H1 (cell line): ENCODE data around the gene CACNB2. TPM values are rescaled to one million over a fixed set of nuclear protein-coding genes. Genes with fewer than 3 reads are reported as not detected.

Source experiments
- CTCF ChIA-PET: fragments of 300-600 bp; sonication (Branson Sonifier 250); formaldehyde crosslinking; loops from one replicate; lab custom pipeline; 2021; ENCODE audit not compliant: partially characterized antibody; lab: Charles Lee
- POLR2A ChIA-PET: fragments of 300-600 bp; sonication (Branson Sonifier 250); formaldehyde crosslinking; loops from one replicate; lab custom pipeline; 2021; ENCODE audit warnings: inconsistent platforms; ENCODE audit not compliant: partially characterized antibody; lab: Charles Lee
- DNase-seq, 2 experiments: peaks; one replicate each; pipeline versions ENCODE4 v3.0.0 to v3.0.0-alpha.2; 2010 to 2022; ENCODE audit warnings: low spot score in 2 of 2, low read depth in 1 of 2, mixed read lengths in 1 of 2
- FAIRE-seq: peaks from 2 replicates; lab custom pipeline; 2011; peaks lifted over from hg19 to GRCh38; lab: Jason Lieb, UNC
- H2AFZ ChIP-seq: 2 replicates; pipeline ENCODE4 v1.8.1; 2012; ENCODE audit warnings: low read length, inconsistent platforms
- H2AK5ac ChIP-seq: 2 replicates; pipeline ENCODE4 v1.6.1; 2013; ENCODE audit warnings: low read depth, low read length
- H2BK120ac ChIP-seq: replicated peaks from 2 replicates; pipeline ENCODE3; 2013; ENCODE audit warnings: low read depth, low read length, inconsistent platforms
- H2BK12ac ChIP-seq: 2 replicates; pipeline ENCODE4 v1.6.1; 2013; ENCODE audit warnings: low read depth, low read length
- H2BK15ac ChIP-seq: 2 replicates; pipeline ENCODE4 v1.6.1; 2013; ENCODE audit warnings: low read length
- H2BK20ac ChIP-seq: 2 replicates; pipeline ENCODE4 v1.6.1; 2013; ENCODE audit warnings: low read length
- H2BK5ac ChIP-seq: 2 replicates; pipeline ENCODE4 v1.6.1; 2013; ENCODE audit warnings: low read depth, low read length
- H3K14ac ChIP-seq: 2 replicates; pipeline ENCODE4 v1.6.1; 2013; ENCODE audit warnings: inconsistent platforms; ENCODE audit not compliant: insufficient read length
- H3K18ac ChIP-seq: 2 replicates; pipeline ENCODE4 v1.6.1; 2013; ENCODE audit warnings: low read length; ENCODE audit errors: extremely low read depth
- H3K23ac ChIP-seq: 2 replicates; pipeline ENCODE4 v1.6.1; 2013; ENCODE audit warnings: inconsistent platforms; ENCODE audit not compliant: insufficient read length
- H3K23me2 ChIP-seq: 2 replicates; pipeline ENCODE4 v1.6.1; 2013; ENCODE audit warnings: low read depth, low read length
- H3K27ac ChIP-seq: 2 replicates; pipeline ENCODE4 v1.6.1; 2011; ENCODE audit warnings: low read depth, low read length, inconsistent platforms
- H3K27me3 ChIP-seq, 4 experiments: replicated peaks in 1 of 4; 1 replicate in 1 of 4; 2 replicates in 3 of 4; pipeline versions ENCODE4 v1.6.1 to v1.8.1; 2011 to 2013; ENCODE audit warnings: low read length in 3 of 4, mild to moderate bottlenecking in 3 of 4, inconsistent platforms in 2 of 4, mixed read lengths in 2 of 4, moderate library complexity in 1 of 4; ENCODE audit not compliant: control insufficient read depth in 3 of 4, insufficient read depth in 3 of 4; ENCODE audit errors: extremely low read depth in 1 of 4
- H3K36me3 ChIP-seq, 4 experiments: 2 replicates each; pipeline versions ENCODE4 v1.6.1 to v1.8.1; 2011 to 2013; ENCODE audit warnings: mild to moderate bottlenecking in 4 of 4, low read length in 3 of 4, moderate library complexity in 2 of 4, control low read depth in 1 of 4, inconsistent platforms in 1 of 4; ENCODE audit not compliant: insufficient read depth in 4 of 4, control insufficient read depth in 2 of 4
- H3K4ac ChIP-seq: replicated peaks from 2 replicates; pipeline ENCODE3; 2013; ENCODE audit warnings: low read length, low read depth, mixed read lengths, inconsistent platforms; ENCODE audit not compliant: insufficient read length
- H3K4me1 ChIP-seq, 4 experiments: replicated peaks in 1 of 4; 1 replicate in 1 of 4; 2 replicates in 3 of 4; pipeline versions ENCODE4 v1.6.1 to v1.8.1; 2011 to 2013; ENCODE audit warnings: low read length in 3 of 4, inconsistent platforms in 2 of 4, mixed read lengths in 1 of 4; ENCODE audit not compliant: insufficient read depth in 4 of 4, control insufficient read depth in 3 of 4
- H3K4me2 ChIP-seq, 2 experiments: 2 replicates each; pipeline versions ENCODE4 v1.6.1 to v1.8.1; 2011 to 2013; ENCODE audit warnings: low read depth in 2 of 2, low read length in 2 of 2, control low read depth in 1 of 2, inconsistent platforms in 1 of 2, mild to moderate bottlenecking in 1 of 2; ENCODE audit not compliant: insufficient read depth in 1 of 2
- H3K4me3 ChIP-seq, 4 experiments: fragments of 200-600, 300-600 bp in 1 of 4; sonication (generic), shearing (Covaris generic), sonication (Bioruptor Twin) in 1 of 4; 2 replicates each; pipeline versions ENCODE4 v1.5.1 to v1.8.1; 2011 to 2016; ENCODE audit warnings: low read length in 4 of 4, low read depth in 3 of 4, control low read depth in 2 of 4, inconsistent platforms in 2 of 4, mild to moderate bottlenecking in 2 of 4, mixed read lengths in 1 of 4, moderate library complexity in 1 of 4; ENCODE audit not compliant: insufficient read depth in 2 of 4; ENCODE audit errors: extremely low read depth in 1 of 4
- H3K56ac ChIP-seq: replicated peaks from 2 replicates; pipeline ENCODE3; 2013; ENCODE audit warnings: low read depth, mild to moderate bottlenecking, mixed read lengths, low read length, inconsistent platforms; ENCODE audit not compliant: insufficient read length
- H3K79me1 ChIP-seq: 2 replicates; pipeline ENCODE4 v1.6.1; 2013; ENCODE audit warnings: low read depth, low read length, control low read depth
- H3K79me2 ChIP-seq, 2 experiments: 2 replicates each; pipeline versions ENCODE4 v1.6.1 to v1.8.1; 2012 to 2013; ENCODE audit warnings: low read length in 2 of 2, mild to moderate bottlenecking in 2 of 2, inconsistent platforms in 1 of 2; ENCODE audit not compliant: insufficient read depth in 2 of 2, control insufficient read depth in 1 of 2
- H3K9ac ChIP-seq, 4 experiments: replicated peaks in 1 of 4; 1 replicate in 1 of 4; 2 replicates in 3 of 4; pipeline versions ENCODE4 v1.6.1 to v1.8.1; 2011 to 2013; ENCODE audit warnings: low read depth in 3 of 4, low read length in 3 of 4, control low read depth in 2 of 4, mild to moderate bottlenecking in 2 of 4, moderate library complexity in 2 of 4, inconsistent platforms in 1 of 4; ENCODE audit errors: extremely low read depth in 1 of 4
- H3K9me3 ChIP-seq, 2 experiments: 2 replicates each; pipeline versions ENCODE4 v1.6.1 to v1.8.1; 2012 to 2013; ENCODE audit warnings: mild to moderate bottlenecking in 2 of 2, moderate library complexity in 2 of 2, control low read depth in 1 of 2, inconsistent platforms in 1 of 2, low read depth in 1 of 2, low read length in 1 of 2, mixed read lengths in 1 of 2; ENCODE audit not compliant: insufficient read depth in 2 of 2
- H4K20me1 ChIP-seq, 2 experiments: replicated peaks in 1 of 2; 2 replicates each; pipeline versions ENCODE3 to v1.8.1; 2011 to 2013; ENCODE audit warnings: inconsistent platforms in 2 of 2, low read length in 2 of 2, mild to moderate bottlenecking in 1 of 2; ENCODE audit not compliant: insufficient read depth in 2 of 2, control insufficient read depth in 1 of 2
- H4K5ac ChIP-seq: 2 replicates; pipeline ENCODE4 v1.6.1; 2013; ENCODE audit warnings: low read length, low read depth, mixed read lengths, inconsistent platforms; ENCODE audit not compliant: insufficient read length
- H4K8ac ChIP-seq: 2 replicates; pipeline ENCODE4 v1.8.0; 2013; ENCODE audit warnings: mild to moderate bottlenecking, moderate library complexity, low read length, inconsistent platforms; ENCODE audit not compliant: insufficient read depth; ENCODE audit errors: extremely low read depth
- H4K91ac ChIP-seq: replicated peaks from 2 replicates; pipeline ENCODE3; 2013; ENCODE audit warnings: low read length, mixed read lengths, inconsistent platforms; ENCODE audit not compliant: insufficient read length
- ASH2L ChIP-seq: fragments of 200-600, 300-600 bp; sonication (generic); IDR thresholded peaks from one replicate; pipeline ENCODE4 v1.7.1; 2017; ENCODE audit warnings: low read length
- BACH1 ChIP-seq: IDR thresholded peaks from 2 replicates; pipeline ENCODE4 v1.6.1; 2012; ENCODE audit warnings: low read length, improper control_type of control experiment
- CEBPB ChIP-seq: IDR thresholded peaks from 2 replicates; pipeline ENCODE4 v1.6.1; 2012; ENCODE audit warnings: low read depth, low read length
- EGR1 ChIP-seq: IDR thresholded peaks from 2 replicates; pipeline ENCODE4 v1.6.1; 2011; ENCODE audit warnings: low read depth, low read length, borderline replicate concordance
- HDAC6 ChIP-seq: IDR thresholded peaks from one replicate; pipeline ENCODE4 v1.7.1; 2012; ENCODE audit warnings: low read depth, mild to moderate bottlenecking, inconsistent platforms, low read length, moderate library complexity
- JUN ChIP-seq: IDR thresholded peaks from 2 replicates; pipeline ENCODE4 v1.6.1; 2011; ENCODE audit warnings: low read depth, mild to moderate bottlenecking, improper control_type of control experiment, low read length
- MAFK ChIP-seq: IDR thresholded peaks from 2 replicates; pipeline ENCODE4 v1.6.1; 2012; ENCODE audit warnings: low read depth, mild to moderate bottlenecking, improper control_type of control experiment, low read length
- PHF8 ChIP-seq: fragments of 200-600 bp; sonication (generic); conservative IDR thresholded peaks from 2 replicates; pipeline ENCODE4 v1.7.1; 2012; ENCODE audit warnings: low read depth, mild to moderate bottlenecking, inconsistent platforms, low read length, moderate library complexity
- POLR2AphosphoS5 ChIP-seq: IDR thresholded peaks from 2 replicates; pipeline ENCODE4 v1.6.1; 2011; ENCODE audit warnings: low read depth, low read length
- RBBP5 ChIP-seq: IDR thresholded peaks from 2 replicates; pipeline ENCODE4 v1.7.1; 2012; ENCODE audit warnings: low read depth, mild to moderate bottlenecking, inconsistent platforms, low read length, moderate library complexity, borderline replicate concordance
- SP1 ChIP-seq: IDR thresholded peaks from 2 replicates; pipeline ENCODE4 v1.6.1; 2011; ENCODE audit warnings: low read depth, low read length
- SP2 ChIP-seq: IDR thresholded peaks from 2 replicates; pipeline ENCODE4 v1.6.1; 2012; ENCODE audit warnings: mild to moderate bottlenecking, low read length, inconsistent platforms
- SRF ChIP-seq: IDR thresholded peaks from 2 replicates; pipeline ENCODE4 v1.6.1; 2011; ENCODE audit warnings: mild to moderate bottlenecking, low read depth, low read length, moderate library complexity
- ZNF274 ChIP-seq: IDR thresholded peaks from 2 replicates; pipeline ENCODE4 v1.7.0; 2012; ENCODE audit warnings: low read length, borderline replicate concordance; ENCODE audit errors: extremely low read depth
- WGBS, 2 experiments: shearing (Covaris generic) in 1 of 2; methylation state at CpG; one replicate each; pipeline versions ENCODE4 v1.1.6 to v1.1.7; 2013 to 2015; ENCODE audit warnings: low lambda C conversion rate in 2 of 2, mixed read lengths in 2 of 2, inconsistent platforms in 1 of 2, low coverage in 1 of 2, missing lambda C conversion rate in 1 of 2; ENCODE audit not compliant: insufficient replicate concordance in 2 of 2, insufficient coverage in 1 of 2, insufficient read length in 1 of 2; ENCODE audit errors: extremely low coverage in 1 of 2, missing lambda C conversion rate in 1 of 2; 5-methylcytosine and 5-hydroxymethylcytosine counted together
- polyA plus RNA-seq, 7 experiments: library from polyadenylated mRNA; depleted of rRNA in 3 of 7; stranded (reverse) in 5 of 7; unstranded in 2 of 7; fragments of >200 nt in 5 of 7; fragments of 200-250 nt in 2 of 7; gene quantifications; 1 replicate in 5 of 7; 2 replicates in 1 of 7; 4 replicates in 1 of 7; pipeline versions ENCODE4 v1.2.1 to v1.2.3, GENCODE V29; 2011 to 2013; ENCODE audit warnings: missing spikeins in 2 of 7, mixed read lengths in 2 of 7
- total RNA-seq: library from RNA; stranded (reverse); fragmentation: NEBNext Ultra II Directional; extraction: Animal tissue kit (Norgen Biotek cat#: 25700); gene quantifications from 2 replicates; pipeline ENCODE4 v1.2.1, GENCODE V29; 2021
- TF ChIP-seq, protein P1 (sequence below): IDR thresholded peaks from 2 replicates; pipeline ENCODE4 v1.6.1; 2012; ENCODE audit warnings: inconsistent platforms
- TF ChIP-seq, protein P2 (sequence below): IDR thresholded peaks from 2 replicates; pipeline ENCODE4 v1.6.1; 2011; ENCODE audit warnings: low read depth, mild to moderate bottlenecking, low read length; ENCODE audit not compliant: insufficient read depth

CACNB2 gene
- total and polyA plus RNA-seq, 2 of the 8 experiments (the other 6 are each of a cell fraction or from before 2014, with no cell fraction given), result 2.4 to 3.2 TPM

DNA sequence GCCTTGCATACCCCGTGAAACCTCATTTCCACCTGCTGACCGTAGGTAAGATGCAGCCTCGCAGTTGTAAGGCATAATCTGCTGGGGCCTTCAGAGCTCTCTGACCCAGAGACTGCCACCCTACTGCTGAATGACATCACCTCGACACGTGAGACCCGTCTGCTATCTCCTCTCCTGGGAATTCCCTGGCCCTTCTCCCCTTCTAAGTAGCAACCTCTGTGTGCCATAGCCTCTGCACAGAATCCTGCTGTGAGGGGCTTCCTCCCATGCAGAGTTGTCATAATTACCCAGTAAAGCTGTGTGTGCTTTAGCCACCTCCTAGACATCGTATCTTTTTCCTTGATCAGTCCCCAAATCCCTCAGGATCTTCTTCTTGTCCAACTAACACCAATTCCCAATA, 106.7 kb downstream of the CACNB2 start:
- Histone ChIP-seq H3K27me3 (no peaks in the 10 kb centered on the region), H4K91ac (no peak overlapping the region), H3K23me2 (no peaks in the 10 kb centered on the region), H3K23ac (no peak overlapping the region), H2BK120ac (no peak overlapping the region), H2BK15ac (no peak overlapping the region), H2AFZ (no peak overlapping the region), H2BK12ac (no peak overlapping the region), H3K27ac (no peak overlapping the region), H3K4me3 (no peak overlapping the region), H3K79me2 (no peaks in the 10 kb centered on the region), H3K14ac (no peak overlapping the region), H2BK20ac (no peak overlapping the region), H3K36me3 (no peaks in the 10 kb centered on the region), H3K56ac (no peak overlapping the region), H3K4me1 (no peaks in the 10 kb centered on the region), H3K4me2 (no peak overlapping the region), H3K9me3 (0 out of 4 replicates have a peak, but pooled peaks cover 0 to 4% of the 10 kb centered on the region in 2 experiments), H3K4ac (no peak overlapping the region), H3K79me1 (no peaks in the 10 kb centered on the region), H3K9ac (no peak overlapping the region), H2AK5ac (no peak overlapping the region), H4K5ac (no peak overlapping the region), H3K18ac (no peak overlapping the region), H4K20me1 (no peaks in the 10 kb centered on the region), H4K8ac (no peak overlapping the region), H2BK5ac (no peak overlapping the region)
- DNase-seq (no peak), FAIRE-seq (peak; percentile 7)
- POLR2A ChIA-PET, result no interaction called here
- 77% methylated on average over 7 of the region's 7 CpGs; no CpG with 5 or more reads in 1 of the 2 experiments for WGBS, 2 experiments
- CTCF ChIA-PET, result interaction anchor here (0.6 to 2.1 kb wide), 2 partner anchors 8 to 929 kb away, joined by 3 to 6 read pairs; no protein-coding TSS in a partner anchor
- TF ChIP-seq PHF8 (no peak), ASH2L (no peak), MAFK (no peak), CEBPB (no peak), EGR1 (no peak), SP1 (no peak), SRF (no peak), ZNF274 (no peak), POLR2AphosphoS5 (no peak), RBBP5 (no peak), HDAC6 (no peak), SP2 (no peak), JUN (no peak), BACH1 (no peak)
- TF ChIP-seq, protein P1, sequence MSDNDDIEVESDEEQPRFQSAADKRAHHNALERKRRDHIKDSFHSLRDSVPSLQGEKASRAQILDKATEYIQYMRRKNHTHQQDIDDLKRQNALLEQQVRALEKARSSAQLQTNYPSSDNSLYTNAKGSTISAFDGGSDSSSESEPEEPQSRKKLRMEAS, result no peak
- TF ChIP-seq, protein P2, sequence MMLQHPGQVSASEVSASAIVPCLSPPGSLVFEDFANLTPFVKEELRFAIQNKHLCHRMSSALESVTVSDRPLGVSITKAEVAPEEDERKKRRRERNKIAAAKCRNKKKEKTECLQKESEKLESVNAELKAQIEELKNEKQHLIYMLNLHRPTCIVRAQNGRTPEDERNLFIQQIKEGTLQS, result no peak
